ENCODE measurements around the gene DOCK9. TPM values are rescaled to one million over a fixed set of nuclear protein-coding genes. Genes with fewer than 3 reads are reported as not detected.

Gene DOCK9
- total and polyA plus RNA-seq, 2 donors (not counting 3 experiments of a cell fraction or from before 2014, with no cell fraction given) = 147 to 323 TPM

- FAIRE-seq (no peak), DNase-seq (ENCODE audit: low read depth, low spot score) (peak; percentile 46)
- H3K27ac ChIP-seq (ENCODE audit: insufficient read depth, low read depth, low read length) = peak overlapping the region; percentile 23
- H3K36me3 ChIP-seq (ENCODE audit: control insufficient read depth in 2 of 2, extremely low read depth in 1 of 2, insufficient read depth in 2 of 2, low read length in 2 of 2) = peaks cover 8 to 14% of the 10 kb centered on the region in 2 experiments
- peaks cover 62% of the 10 kb centered on the region for H3K4me1 ChIP-seq (ENCODE audit: control insufficient read depth, extremely low read depth, insufficient read depth, low read length)
- H3K27me3 ChIP-seq (ENCODE audit: control insufficient read depth in 2 of 2, insufficient read depth in 2 of 2, low read length in 2 of 2) = no peaks in the 10 kb centered on the region
- H3K9me1 ChIP-seq (replicated peaks; ENCODE audit: control insufficient read depth, extremely low read depth, insufficient read depth, low read length) = no peaks in the 10 kb centered on the region
- H2AFZ ChIP-seq (ENCODE audit: low read depth, low read length) = no peak overlapping the region
- no peaks in the 10 kb centered on the region for H4K20me1 ChIP-seq (replicated peaks; ENCODE audit: control insufficient read depth, extremely low read depth, insufficient read depth, low read length)
- intact Hi-C loops (cut with micrococcal nuclease) = no loop called here
- H3K4me3 ChIP-seq (replicated peaks in 1 of 3; ENCODE audit: insufficient read depth in 1 of 3, low read depth in 1 of 3, low read length in 3 of 3) = no peak overlapping the region
- CTCF ChIA-PET = interaction anchor here (1.4 to 2.2 kb wide), 5 partner anchors 9 to 63 kb away, joined by 3 to 8 read pairs (median 6); no protein-coding TSS in a partner anchor
- POLR2A ChIA-PET = no interaction called here
- H3K4me2 ChIP-seq (ENCODE audit: insufficient read depth, low read length) = peak overlapping the region; percentile 35
- H3K9me3 ChIP-seq (replicated peaks; ENCODE audit: control insufficient read depth, insufficient read depth, low read length) = no peaks in the 10 kb centered on the region
- TF ChIP-seq FOS (IDR thresholded peaks at IDR 0.05; ENCODE audit: borderline replicate concordance, insufficient read depth, low read length) = no peak
- TF ChIP-seq POLR2AphosphoS5 (IDR thresholded peaks at IDR 0.05; ENCODE audit: insufficient read depth, low read depth, low read length) = no peak
- TF ChIP-seq MAX (IDR thresholded peaks at IDR 0.05; ENCODE audit: insufficient read depth, insufficient read length) = no peak
- TF ChIP-seq POLR2A (IDR thresholded peaks at IDR 0.05; ENCODE audit: low read depth, low read length) = no peak
- no peak for TF ChIP-seq JUN (IDR thresholded peaks at IDR 0.05; ENCODE audit: borderline replicate concordance, insufficient read depth, insufficient read length, low read depth)
- no peak for TF ChIP-seq CTCF (IDR thresholded peaks at IDR 0.05; ENCODE audit: extremely low read depth in 1 of 2, insufficient read depth in 1 of 2, low read depth in 1 of 2, low read length in 2 of 2)
- no peak for TF ChIP-seq MYC (IDR thresholded peaks at IDR 0.05; ENCODE audit: low read depth, low read length)
- TF ChIP-seq EZH2 (IDR thresholded peaks at IDR 0.05; ENCODE audit: borderline replicate concordance, low read depth, low read length, severe bottlenecking) = no peak
- TF ChIP-seq GATA2 (IDR thresholded peaks at IDR 0.05; ENCODE audit: insufficient read depth, insufficient read length, low read depth, low read length) = no peak
- dilution Hi-C loops (cut with MboI; ENCODE audit: extremely low pct_ligation_motif_present, low sequenced_read_pairs) = no loop called here
- no TSS peak for BruUV-seq (replicated peaks)
- H3K9ac ChIP-seq (replicated peaks; ENCODE audit: extremely low read depth, insufficient read depth, low read length) = peak overlapping the region; percentile 20
- H3K79me2 ChIP-seq (ENCODE audit: control insufficient read depth, insufficient read depth, low read length) = no peaks in the 10 kb centered on the region
Observed at GRCh38 chr13:98913741-98914140, 64.1 kb downstream of the DOCK9 start.

Data from endothelial cell of umbilical vein (primary cell).